Cardiac fibroblast (primary cell): ENCODE data around the gene FAM120B.

ENCODE experiments used
- DNase-seq, 2 donors: peaks; one replicate each; pipeline versions ENCODE4 v3.0.0 to v3.0.0-alpha.2; 2010; ENCODE audit warnings: low read depth in 2 of 2
- H3K4me3 ChIP-seq, 2 donors: replicated peaks in 1 of 2; 1 replicate in 1 of 2; 2 replicates in 1 of 2; pipeline ENCODE4 v1.5.1; 2011; ENCODE audit warnings: low read depth in 2 of 2, low read length in 2 of 2, mild to moderate bottlenecking in 2 of 2, moderate library complexity in 1 of 2
- TF ChIP-seq, protein P1 (sequence below): IDR thresholded peaks from one replicate; pipeline ENCODE4 v1.5.1; 2011; ENCODE audit warnings: low read depth, mild to moderate bottlenecking, low read length, inconsistent platforms

FAM120B gene

DNA sequence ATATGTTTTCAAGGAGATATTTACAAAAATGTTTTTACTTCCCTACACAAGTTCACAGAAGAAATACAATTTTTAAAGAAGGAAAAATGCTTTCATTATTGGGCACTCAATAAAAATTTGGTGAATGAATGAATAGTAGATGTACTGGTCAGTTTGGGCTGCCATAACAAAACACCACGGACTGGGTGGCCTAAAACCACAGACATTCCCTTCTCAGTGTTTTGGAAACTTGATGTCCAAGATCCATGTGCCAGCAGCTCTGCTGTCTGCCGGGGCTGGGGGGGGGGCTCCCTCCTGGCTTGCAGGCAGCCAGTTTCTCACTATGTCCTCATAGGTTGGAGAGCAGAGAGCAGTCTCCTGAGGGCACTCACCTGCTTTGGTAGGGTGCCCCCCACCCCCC, 62.0 kb downstream of the FAM120B start:
- no peak overlapping the region for H3K4me3 ChIP-seq
- DNase-seq, result no peak
- TF ChIP-seq, protein P1, sequence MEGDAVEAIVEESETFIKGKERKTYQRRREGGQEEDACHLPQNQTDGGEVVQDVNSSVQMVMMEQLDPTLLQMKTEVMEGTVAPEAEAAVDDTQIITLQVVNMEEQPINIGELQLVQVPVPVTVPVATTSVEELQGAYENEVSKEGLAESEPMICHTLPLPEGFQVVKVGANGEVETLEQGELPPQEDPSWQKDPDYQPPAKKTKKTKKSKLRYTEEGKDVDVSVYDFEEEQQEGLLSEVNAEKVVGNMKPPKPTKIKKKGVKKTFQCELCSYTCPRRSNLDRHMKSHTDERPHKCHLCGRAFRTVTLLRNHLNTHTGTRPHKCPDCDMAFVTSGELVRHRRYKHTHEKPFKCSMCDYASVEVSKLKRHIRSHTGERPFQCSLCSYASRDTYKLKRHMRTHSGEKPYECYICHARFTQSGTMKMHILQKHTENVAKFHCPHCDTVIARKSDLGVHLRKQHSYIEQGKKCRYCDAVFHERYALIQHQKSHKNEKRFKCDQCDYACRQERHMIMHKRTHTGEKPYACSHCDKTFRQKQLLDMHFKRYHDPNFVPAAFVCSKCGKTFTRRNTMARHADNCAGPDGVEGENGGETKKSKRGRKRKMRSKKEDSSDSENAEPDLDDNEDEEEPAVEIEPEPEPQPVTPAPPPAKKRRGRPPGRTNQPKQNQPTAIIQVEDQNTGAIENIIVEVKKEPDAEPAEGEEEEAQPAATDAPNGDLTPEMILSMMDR, result no peak

DNA sequence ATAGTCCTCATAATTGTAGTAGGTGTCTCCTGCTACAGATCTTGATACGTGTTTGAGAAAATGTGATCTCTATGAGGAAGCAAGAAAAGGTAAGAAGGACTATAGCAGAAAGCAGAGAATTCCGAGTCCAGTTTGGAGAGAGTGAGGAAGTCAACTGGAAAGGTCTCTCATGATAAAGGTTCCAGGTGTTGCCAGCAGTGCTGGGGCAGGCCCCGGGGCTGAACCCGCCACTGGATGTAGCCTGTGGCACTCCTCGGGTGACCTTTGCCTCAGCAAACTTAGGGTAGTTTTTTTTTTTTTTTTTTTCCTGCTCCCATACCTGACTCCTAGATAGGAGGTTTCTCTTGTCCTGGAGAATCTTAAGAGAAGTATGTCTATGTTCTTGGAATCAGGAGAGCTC, 62.8 kb downstream of the FAM120B start:
- TF ChIP-seq, protein P1, result no peak
- H3K4me3 ChIP-seq, result no peak overlapping the region
- no peak for DNase-seq

DNA sequence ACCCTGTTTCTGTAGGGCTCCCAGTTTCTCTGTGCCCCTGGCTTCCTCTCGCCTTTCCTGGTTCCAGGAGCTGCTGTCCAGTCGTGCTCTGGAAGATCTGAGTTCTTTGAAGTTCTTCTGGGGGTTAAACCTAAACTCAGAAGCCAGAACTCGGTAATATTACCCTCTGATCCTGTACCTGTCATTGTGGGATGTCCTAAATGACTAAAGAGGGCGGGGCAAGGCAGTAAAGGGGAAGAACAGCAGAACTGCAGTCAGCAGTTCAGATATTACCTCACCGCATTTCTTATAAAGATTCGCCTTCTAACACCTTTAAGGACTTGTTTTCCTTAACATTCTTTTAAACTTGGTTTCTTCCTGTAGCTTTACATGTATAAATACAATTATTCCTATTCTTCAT, 63.9 kb downstream of the FAM120B start:
- TF ChIP-seq, protein P1, result no peak
- no peak overlapping the region for H3K4me3 ChIP-seq
- DNase-seq, result no peak

DNA sequence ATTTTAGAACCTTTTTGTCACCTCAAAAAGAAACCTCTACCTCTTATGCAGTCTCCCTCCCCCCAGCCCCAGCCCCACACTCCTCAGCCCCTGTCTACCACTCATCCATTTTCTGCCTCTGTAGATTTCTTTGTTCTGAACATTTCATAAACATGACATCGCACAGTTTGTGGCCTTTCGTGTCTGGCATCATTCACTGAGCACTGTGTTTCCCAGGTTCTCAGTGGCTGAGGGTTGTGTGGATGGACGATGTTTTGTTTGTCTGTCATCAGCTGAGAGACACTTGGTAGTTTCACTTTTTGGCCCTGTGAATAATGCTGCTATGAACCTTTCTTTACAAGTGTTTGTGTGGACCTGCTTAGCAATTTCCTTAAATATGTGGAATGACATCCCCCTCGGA, 64.5 kb downstream of the FAM120B start:
- DNase-seq, result peak in 1 of 2 donors; percentile 9
- TF ChIP-seq, protein P1, result no peak
- no peak overlapping the region for H3K4me3 ChIP-seq

DNA sequence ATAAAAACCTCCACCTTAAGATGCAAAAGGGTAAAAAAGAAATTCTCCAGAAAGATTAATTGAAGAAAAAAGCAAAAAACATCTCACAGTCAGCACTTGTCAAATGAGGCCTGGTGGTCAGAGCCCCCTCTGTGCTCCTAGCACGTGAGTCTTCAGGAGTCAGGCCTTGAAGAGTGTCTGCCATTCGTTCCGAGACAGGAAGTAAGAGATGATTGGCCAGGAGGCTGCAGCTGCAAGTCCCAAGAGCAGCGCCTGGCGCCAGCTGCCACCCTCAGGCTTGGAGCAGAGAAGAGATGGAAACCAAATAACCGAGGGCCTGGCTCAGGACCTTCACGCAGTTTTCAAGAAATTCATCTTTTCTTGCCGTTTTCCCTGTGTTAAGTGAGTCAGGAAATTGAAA, 65.0 kb downstream of the FAM120B start:
- TF ChIP-seq, protein P1, result no peak
- H3K4me3 ChIP-seq, result no peak overlapping the region
- peak; percentile 5 to 15 for DNase-seq

DNA sequence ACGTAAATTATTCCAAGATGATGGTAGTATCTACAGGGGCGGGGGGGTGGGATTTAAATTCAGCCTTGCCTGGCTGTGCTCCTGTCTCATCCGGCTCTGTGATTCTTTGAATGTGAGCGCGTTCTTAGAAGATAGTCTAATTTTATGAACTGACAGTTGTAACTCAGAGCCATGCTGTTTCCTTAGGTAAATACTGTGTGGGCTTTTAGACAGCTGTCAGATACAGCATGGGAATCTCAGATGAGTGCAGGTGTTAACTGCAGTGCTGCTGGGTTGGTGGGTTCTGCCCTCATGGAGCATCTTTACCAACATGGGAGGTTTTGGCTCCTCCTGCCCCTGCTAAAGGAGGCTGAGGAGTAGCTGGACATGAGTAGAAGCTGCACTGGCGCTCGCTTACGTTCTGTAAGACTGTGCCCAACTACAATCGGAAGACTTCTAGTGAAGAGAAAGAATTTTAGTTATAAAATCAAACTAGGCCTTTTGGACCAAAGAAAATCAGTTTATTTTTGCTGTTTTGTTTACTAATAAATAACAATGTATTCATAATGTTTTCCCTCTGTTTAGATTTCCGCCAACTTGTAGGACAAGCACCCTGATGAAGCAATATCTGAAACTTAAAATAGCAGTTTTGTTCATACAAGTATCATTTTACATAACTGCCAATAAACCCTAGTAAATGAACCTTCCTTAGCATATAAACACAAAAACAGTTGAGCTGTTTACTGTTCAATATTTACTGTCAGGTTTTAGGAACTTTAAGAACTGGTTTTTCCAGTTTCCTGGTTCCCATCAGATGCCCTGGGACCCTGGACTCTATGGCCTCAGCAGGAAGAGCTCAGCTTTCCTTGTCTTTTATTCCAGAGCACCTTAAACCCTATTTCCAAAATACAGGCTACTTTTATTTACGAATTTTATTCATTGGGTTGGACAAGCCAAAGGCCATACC, 66.1 kb downstream of the FAM120B start:
- TF ChIP-seq, protein P1, result no peak
- no peak for DNase-seq
- no peak overlapping the region for H3K4me3 ChIP-seq
